Lower lobe of right lung (tissue), 2 donors: ENCODE data around the gene TMBIM6. TPM values are rescaled to one million over a fixed set of nuclear protein-coding genes. Genes with fewer than 3 reads are reported as not detected.

Source experiments
- ATAC-seq, 2 donors: fragments of 200-7000 bp; cut with Tn5 transposase; one replicate each; pipeline ENCODE4 v1.9.1; 2020 to 2022; ENCODE audit warnings: mild to moderate bottlenecking in 2 of 2, moderate library complexity in 2 of 2
- DNase-seq: peaks from one replicate; pipeline ENCODE4 v3.0.0-alpha.2; 2020
- H3K27ac ChIP-seq: fragments of 200-600 bp; one replicate; pipeline ENCODE4 v1.8.0; 2022
- H3K27me3 ChIP-seq: fragments of 200-600 bp; one replicate; pipeline ENCODE4 v1.8.0; 2022; ENCODE audit warnings: low read depth
- H3K36me3 ChIP-seq: fragments of 200-600 bp; one replicate; pipeline ENCODE4 v1.8.0; 2022; ENCODE audit warnings: mild to moderate bottlenecking
- H3K4me1 ChIP-seq: fragments of 200-600 bp; one replicate; pipeline ENCODE4 v1.8.0; 2022
- H3K4me3 ChIP-seq: fragments of 200-600 bp; one replicate; pipeline ENCODE4 v1.8.0; 2022; ENCODE audit warnings: mild to moderate bottlenecking
- H3K9me3 ChIP-seq: fragments of 200-600 bp; one replicate; pipeline ENCODE4 v1.8.0; 2022
- CTCF ChIP-seq: fragments of 200-600 bp; IDR thresholded peaks from one replicate; pipeline ENCODE4 v1.8.0; 2022; ENCODE audit warnings: antibody characterized with exemption, mild to moderate bottlenecking
- intact Hi-C: fragments of 100-400 bp; cut with DNase I; formaldehyde crosslinking; loops from one replicate; pipeline ENCODE4 v1.11.0; 2022
- total RNA-seq: library from RNA; stranded (reverse); fragmentation: NEBNext Ultra II Directional; extraction: Animal tissue kit (Norgen Biotek cat#: 25700); gene quantifications from one replicate; pipeline ENCODE4 v1.2.1, GENCODE V29; 2021
- donor health status: DM: no; HTN: yes; CAD: no; lungs with severe emphysema.

The TMBIM6 gene
- total RNA-seq, 1 donor from 2014 or later: 671 TPM

- Histone ChIP-seq H3K27me3 (no peaks in the 10 kb centered on the region), H3K27ac (no peak overlapping the region), H3K9me3 (no peaks in the 10 kb centered on the region), H3K36me3 (no peaks in the 10 kb centered on the region), H3K4me3 (no peak overlapping the region), H3K4me1 (peaks cover 18% of the 10 kb centered on the region)
- ATAC-seq (peak; percentile 52 to 74), DNase-seq (no peak)
- no peak for TF ChIP-seq CTCF
- intact Hi-C loops: no loop called here
Measured at GRCh38 chr12:49783917-49784676, 42.7 kb downstream of the TMBIM6 start.

- intact Hi-C loops: no loop called here
- Histone ChIP-seq H3K9me3 (no peaks in the 10 kb centered on the region), H3K4me1 (peaks cover 18% of the 10 kb centered on the region), H3K27me3 (no peaks in the 10 kb centered on the region), H3K27ac (no peak overlapping the region), H3K4me3 (no peak overlapping the region), H3K36me3 (peaks cover 5% of the 10 kb centered on the region)
- ATAC-seq (peak in 1 of 2 donors; percentile 27), DNase-seq (no peak)
- TF ChIP-seq CTCF: no peak
Measured at GRCh38 chr12:49784756-49785409, 43.5 kb downstream of the TMBIM6 start.

GRCh38 chr12:49787672-49788071 lies 46.3 kb downstream of the TMBIM6 start:
- peaks cover 30% of the 10 kb centered on the region for H3K36me3 ChIP-seq
- H3K4me3 ChIP-seq: no peak overlapping the region

GRCh38 chr12:49789992-49790391 lies 48.6 kb downstream of the TMBIM6 start:
- ATAC-seq (no peak), DNase-seq (no peak)
- no peak overlapping the region for H3K4me3 ChIP-seq
- no peak for TF ChIP-seq CTCF
- H3K4me1 ChIP-seq: no peaks in the 10 kb centered on the region
- intact Hi-C loops: no loop called here
- no peak overlapping the region for H3K27ac ChIP-seq
- no peaks in the 10 kb centered on the region for H3K27me3 ChIP-seq
- peaks cover 35% of the 10 kb centered on the region for H3K36me3 ChIP-seq
- H3K9me3 ChIP-seq: no peaks in the 10 kb centered on the region

More at GRCh38 chr12:49787672-49788071, 46.3 kb downstream of the TMBIM6 start:
- DNase-seq (no peak), ATAC-seq (no peak)
- intact Hi-C loops: no loop called here
- Histone ChIP-seq H3K9me3 (no peaks in the 10 kb centered on the region), H3K27ac (no peak overlapping the region), H3K4me1 (peaks cover 18% of the 10 kb centered on the region), H3K27me3 (no peaks in the 10 kb centered on the region)
- no peak for TF ChIP-seq CTCF

GRCh38 chr12:49790741-49791555 lies 49.6 kb downstream of the TMBIM6 start:
- peak in 1 of 2 donors; percentile 9 for ATAC-seq

More at GRCh38 chr12:49790741-49791555, 49.6 kb downstream of the TMBIM6 start:
- no peak overlapping the region for H3K27ac ChIP-seq
- DNase-seq: no peak
- H3K4me3 ChIP-seq: no peak overlapping the region
- H3K4me1 ChIP-seq: no peaks in the 10 kb centered on the region
- H3K9me3 ChIP-seq: no peaks in the 10 kb centered on the region
- TF ChIP-seq CTCF: no peak
- H3K36me3 ChIP-seq: peaks cover 44% of the 10 kb centered on the region
- intact Hi-C loops: no loop called here
- no peaks in the 10 kb centered on the region for H3K27me3 ChIP-seq
